Measurements from ENCODE around the gene SLC28A3.

GRCh38 chr9:84229191-84229590 is 111.4 kb downstream of the SLC28A3 start:
- TF ChIP-seq, protein P1, sequence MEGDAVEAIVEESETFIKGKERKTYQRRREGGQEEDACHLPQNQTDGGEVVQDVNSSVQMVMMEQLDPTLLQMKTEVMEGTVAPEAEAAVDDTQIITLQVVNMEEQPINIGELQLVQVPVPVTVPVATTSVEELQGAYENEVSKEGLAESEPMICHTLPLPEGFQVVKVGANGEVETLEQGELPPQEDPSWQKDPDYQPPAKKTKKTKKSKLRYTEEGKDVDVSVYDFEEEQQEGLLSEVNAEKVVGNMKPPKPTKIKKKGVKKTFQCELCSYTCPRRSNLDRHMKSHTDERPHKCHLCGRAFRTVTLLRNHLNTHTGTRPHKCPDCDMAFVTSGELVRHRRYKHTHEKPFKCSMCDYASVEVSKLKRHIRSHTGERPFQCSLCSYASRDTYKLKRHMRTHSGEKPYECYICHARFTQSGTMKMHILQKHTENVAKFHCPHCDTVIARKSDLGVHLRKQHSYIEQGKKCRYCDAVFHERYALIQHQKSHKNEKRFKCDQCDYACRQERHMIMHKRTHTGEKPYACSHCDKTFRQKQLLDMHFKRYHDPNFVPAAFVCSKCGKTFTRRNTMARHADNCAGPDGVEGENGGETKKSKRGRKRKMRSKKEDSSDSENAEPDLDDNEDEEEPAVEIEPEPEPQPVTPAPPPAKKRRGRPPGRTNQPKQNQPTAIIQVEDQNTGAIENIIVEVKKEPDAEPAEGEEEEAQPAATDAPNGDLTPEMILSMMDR (conservative IDR thresholded peaks at IDR 0.05) = no peak
- TF ChIP-seq EZH2 (IDR thresholded peaks at IDR 0.05; ENCODE audit: low read depth) = no peak
